Adrenal gland (tissue), 12 donors: Measurements from ENCODE around the gene TRIM10. TPM values are rescaled to one million over a fixed set of nuclear protein-coding genes. Genes with fewer than 3 reads are reported as not detected.

ENCODE experiments used
- DNase-seq, 7 donors: peaks; one replicate each; pipeline ENCODE4 v3.0.0-alpha.2; 2019 to 2020
- H3K27ac ChIP-seq, 5 donors: fragments of 200-600 bp; sonication (generic) in 4 of 5; 1 replicate in 3 of 5; 2 replicates in 2 of 5; pipeline versions ENCODE4 v1.5.1 to v1.8.0; 2016 to 2020; ENCODE audit warnings: mild to moderate bottlenecking in 1 of 5
- H3K27me3 ChIP-seq: fragments of 200-600 bp; 2 replicates; pipeline ENCODE4 v1.8.0; 2021
- H3K36me3 ChIP-seq, 2 donors: fragments of 200-600 bp; replicated peaks in 1 of 2; 1 replicate in 1 of 2; 2 replicates in 1 of 2; pipeline versions ENCODE4 v1.5.1 to v1.8.0; 2018 to 2022
- H3K4me1 ChIP-seq, 2 donors: fragments of 200-600 bp; replicated peaks in 1 of 2; 1 replicate in 1 of 2; 2 replicates in 1 of 2; pipeline versions ENCODE4 v1.5.1 to v1.8.0; 2018 to 2021
- H3K4me3 ChIP-seq, 4 donors: fragments of 200-600 bp; sonication (generic) in 3 of 4; one replicate each; pipeline ENCODE4 v1.5.1; 2016 to 2018
- H3K9me3 ChIP-seq, 3 donors: fragments of 200-600 bp; sonication (generic) in 1 of 3; replicated peaks in 1 of 3; 1 replicate in 2 of 3; 2 replicates in 1 of 3; pipeline versions ENCODE4 v1.5.1 to v1.8.0; 2016 to 2021
- POLR2A ChIP-seq, 2 donors: fragments of 450-650 bp; IDR thresholded peaks; one replicate each; pipeline ENCODE4 v1.6.1; 2017; ENCODE audit warnings: antibody characterized with exemption in 2 of 2, mild to moderate bottlenecking in 2 of 2, moderate library complexity in 1 of 2
- WGBS, 4 donors: extraction: QIAGEN DNeasy Blood & Tissue Kit in 2 of 4; methylation state at CpG; one replicate each; pipeline versions ENCODE4 v1.1.5 to v1.1.7; 2013 to 2017; 5-methylcytosine and 5-hydroxymethylcytosine counted together
- intact Hi-C, 2 donors: fragments of 100-400 bp; cut with DNase I; formaldehyde crosslinking; loops; one replicate each; pipeline versions ENCODE4 v1.14.1 to v1.15.0; 2022 to 2023
- polyA plus RNA-seq, 3 donors: library from polyadenylated mRNA; stranded (reverse); fragments of 200-250 nt in 2 of 3; fragments of 350-450 nt in 1 of 3; fragmentation: Illumina TruSeq in 1 of 3; extraction: RNeasy Lipid Tissue Mini Kit (QIAGEN cat#74804) in 1 of 3; gene quantifications; one replicate each; pipeline ENCODE4 v1.2.3, GENCODE V29; 2013 to 2014
- total RNA-seq, 9 donors: library from RNA; depleted of rRNA in 4 of 9; stranded (reverse); fragments of >200 nt in 4 of 9; fragments of 120-200 nt in 1 of 9; fragmentation: NEBNext Ultra II Directional in 1 of 9; extraction: Animal tissue kit (Norgen Biotek cat#: 25700) in 1 of 9; gene quantifications; one replicate each; pipeline versions ENCODE4 v1.1.0 to v1.2.4, GENCODE V29; 2013 to 2023
- TF ChIP-seq, protein P1 (sequence below), 6 experiments: fragments of 450-650 bp in 4 of 6; fragments of 200-600 bp in 2 of 6; sonication (generic) in 1 of 6; IDR thresholded peaks; 1 replicate in 5 of 6; 2 replicates in 1 of 6; pipeline versions ENCODE4 v1.5.1 to v1.8.0; 2016 to 2021; ENCODE audit warnings: antibody characterized with exemption in 6 of 6, mild to moderate bottlenecking in 2 of 6, moderate library complexity in 1 of 6
- donor health status: healthy with polysubstance abuse.
- donor health status: Bipolar disorder and iron deficiency.
- donor health status: DM: yes; HTN: yes; CAD: no.
- donor health status: DM: no; HTN: no; CAD: no.
- donor health status: DM: no; HTN: no; CAD: no.
- donor health status: DM: yes; HTN: yes; CAD: no.

Gene TRIM10
- total and polyA plus RNA-seq, 12 donors = 0.67 TPM; not detected in 11

DNA sequence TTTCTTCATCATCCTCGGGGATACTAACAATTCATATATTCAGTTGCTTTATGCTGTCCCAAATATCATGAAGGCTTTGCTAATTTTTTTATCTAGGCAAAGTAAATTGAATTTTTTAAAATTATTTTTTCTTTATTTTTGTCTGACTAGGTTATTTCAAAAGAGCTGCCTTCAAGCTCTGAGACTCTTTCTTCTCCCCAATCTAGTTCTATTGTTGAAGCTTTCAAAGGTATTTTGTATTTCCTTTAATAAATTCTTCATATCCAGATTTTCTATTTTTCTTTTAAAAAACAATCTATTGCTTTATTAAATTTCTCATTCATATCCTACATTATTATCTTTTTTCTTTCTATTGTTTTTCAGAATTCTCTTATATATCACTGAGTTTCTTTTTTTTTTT, 19.1 kb upstream of the TRIM10 start:
- 70 to 97% (median 93%) methylated on average over 1 of the region's 1 CpG for WGBS, 4 donors
- no peaks in the 10 kb centered on the region for H3K4me1 ChIP-seq
- H3K27me3 ChIP-seq = peaks cover 12% of the 10 kb centered on the region
- no peak for DNase-seq
- H3K27ac ChIP-seq = no peak overlapping the region
- TF ChIP-seq, protein P1, sequence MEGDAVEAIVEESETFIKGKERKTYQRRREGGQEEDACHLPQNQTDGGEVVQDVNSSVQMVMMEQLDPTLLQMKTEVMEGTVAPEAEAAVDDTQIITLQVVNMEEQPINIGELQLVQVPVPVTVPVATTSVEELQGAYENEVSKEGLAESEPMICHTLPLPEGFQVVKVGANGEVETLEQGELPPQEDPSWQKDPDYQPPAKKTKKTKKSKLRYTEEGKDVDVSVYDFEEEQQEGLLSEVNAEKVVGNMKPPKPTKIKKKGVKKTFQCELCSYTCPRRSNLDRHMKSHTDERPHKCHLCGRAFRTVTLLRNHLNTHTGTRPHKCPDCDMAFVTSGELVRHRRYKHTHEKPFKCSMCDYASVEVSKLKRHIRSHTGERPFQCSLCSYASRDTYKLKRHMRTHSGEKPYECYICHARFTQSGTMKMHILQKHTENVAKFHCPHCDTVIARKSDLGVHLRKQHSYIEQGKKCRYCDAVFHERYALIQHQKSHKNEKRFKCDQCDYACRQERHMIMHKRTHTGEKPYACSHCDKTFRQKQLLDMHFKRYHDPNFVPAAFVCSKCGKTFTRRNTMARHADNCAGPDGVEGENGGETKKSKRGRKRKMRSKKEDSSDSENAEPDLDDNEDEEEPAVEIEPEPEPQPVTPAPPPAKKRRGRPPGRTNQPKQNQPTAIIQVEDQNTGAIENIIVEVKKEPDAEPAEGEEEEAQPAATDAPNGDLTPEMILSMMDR (IDR thresholded peaks at IDR 0.05) = no peak
- TF ChIP-seq POLR2A (IDR thresholded peaks at IDR 0.05) = no peak
- intact Hi-C loops = no loop called here
- no peak overlapping the region for H3K4me3 ChIP-seq
- no peaks in the 10 kb centered on the region for H3K9me3 ChIP-seq
- peaks cover 0 to 2% of the 10 kb centered on the region in 2 donors for H3K36me3 ChIP-seq

DNA sequence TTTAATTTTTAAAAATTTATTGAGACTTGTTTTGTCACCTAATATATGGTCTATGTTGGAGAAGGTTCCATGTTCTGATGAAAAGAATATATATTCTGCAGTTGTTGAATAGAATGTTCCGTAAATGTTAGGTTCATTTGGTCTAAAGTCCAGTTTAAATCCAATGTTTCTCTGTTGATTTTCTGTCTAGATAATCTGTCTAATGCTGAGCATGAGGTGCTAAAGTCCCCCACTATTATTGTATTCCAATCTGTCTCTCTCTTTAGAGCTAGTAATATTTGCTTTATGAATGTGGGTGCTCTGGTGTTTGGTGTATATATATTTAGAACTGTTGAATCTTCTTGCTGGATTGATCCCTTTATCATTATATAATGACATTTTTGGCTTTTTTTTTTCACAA, 17.8 kb upstream of the TRIM10 start:
- DNase-seq = no peak
- Histone ChIP-seq H3K27me3 (peaks cover 12% of the 10 kb centered on the region), H3K9me3 (no peaks in the 10 kb centered on the region), H3K4me3 (no peak overlapping the region), H3K36me3 (no peaks in the 10 kb centered on the region), H3K27ac (no peak overlapping the region), H3K4me1 (no peaks in the 10 kb centered on the region)
- intact Hi-C loops = no loop called here
- no peak for TF ChIP-seq POLR2A (IDR thresholded peaks at IDR 0.05)
- TF ChIP-seq, protein P1 (IDR thresholded peaks at IDR 0.05) = no peak
- WGBS, 4 donors = 0 to 100% (median 55%) methylated on average over 1 of the region's 1 CpG

DNA sequence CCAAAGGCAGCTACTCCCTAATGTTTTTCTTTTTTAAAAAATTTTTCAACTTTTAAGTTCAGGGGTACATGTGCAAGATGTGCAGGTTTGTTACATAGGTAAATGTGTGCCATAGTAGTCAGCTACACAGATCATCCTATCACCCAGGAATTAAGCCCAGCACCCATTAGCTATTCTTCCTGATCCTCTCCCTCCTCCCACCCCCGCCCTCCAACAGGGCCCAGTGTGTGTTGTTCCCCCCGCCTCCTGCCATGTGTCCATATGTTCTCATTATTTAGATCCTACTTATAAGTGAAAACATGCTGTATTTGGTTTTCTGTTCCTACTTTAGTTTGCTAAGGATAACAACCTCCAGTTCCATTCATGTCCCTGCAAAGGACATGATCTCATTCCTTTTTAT, 14.8 kb upstream of the TRIM10 start:
- Histone ChIP-seq H3K9me3 (no peaks in the 10 kb centered on the region), H3K4me1 (no peaks in the 10 kb centered on the region), H3K27ac (no peak overlapping the region), H3K27me3 (peaks cover 34% of the 10 kb centered on the region), H3K36me3 (no peaks in the 10 kb centered on the region), H3K4me3 (no peak overlapping the region)
- no peak for TF ChIP-seq POLR2A (IDR thresholded peaks at IDR 0.05)
- TF ChIP-seq, protein P1 (IDR thresholded peaks at IDR 0.05) = no peak
- no peak for DNase-seq
- intact Hi-C loops = no loop called here
- WGBS, 4 donors = 65 to 85% (median 76%) methylated on average over 2 of the region's 2 CpGs

- H3K36me3 ChIP-seq = no peaks in the 10 kb centered on the region
- no peaks in the 10 kb centered on the region for H3K9me3 ChIP-seq
- no peaks in the 10 kb centered on the region for H3K4me1 ChIP-seq
- WGBS, 4 donors = 78 to 93% (median 80%) methylated on average over 4 of the region's 4 CpGs
- TF ChIP-seq, protein P1 (IDR thresholded peaks at IDR 0.05) = no peak
- no peak for TF ChIP-seq POLR2A (IDR thresholded peaks at IDR 0.05)
- DNase-seq = no peak
- H3K27ac ChIP-seq = no peak overlapping the region
- intact Hi-C loops = no loop called here
- H3K27me3 ChIP-seq = peaks cover 35% of the 10 kb centered on the region
- H3K4me3 ChIP-seq = no peak overlapping the region
Observed at GRCh38 chr6:30172681-30173080, 11.7 kb upstream of the TRIM10 start.
